ENCODE measurements around the gene SORBS1. TPM values are rescaled to one million over a fixed set of nuclear protein-coding genes. Genes with fewer than 3 reads are reported as not detected.

Gene SORBS1
- total RNA-seq, 6 experiments from 2014 or later, result 56.4 to 97.9 (median 76.5) TPM

DNA sequence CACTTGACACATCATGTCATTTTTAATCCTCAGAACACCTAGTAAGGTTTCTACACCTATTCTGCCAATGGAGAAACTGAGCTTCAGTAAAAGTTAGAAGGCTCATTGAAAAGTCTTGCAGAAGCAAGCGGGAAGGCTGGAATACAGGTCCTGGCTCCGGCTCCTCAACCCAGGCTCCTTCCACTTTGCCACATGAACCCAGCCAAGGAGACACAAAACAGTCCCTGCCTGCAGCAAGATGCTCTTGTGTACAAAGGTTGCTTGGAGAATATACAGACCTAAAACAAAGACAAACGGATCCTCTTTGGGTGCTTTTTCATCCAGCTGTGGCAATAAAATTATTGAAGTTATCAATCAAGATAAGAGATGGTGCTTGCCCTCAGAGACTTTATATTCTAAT lies 106.8 kb downstream of the SORBS1 start:
- H3K36me3 ChIP-seq, result no peaks in the 10 kb centered on the region
- intact Hi-C loops (cut with DNase I), result no loop called here
- TF ChIP-seq POLR2A (IDR thresholded peaks at IDR 0.05), result no peak
- TF ChIP-seq CTCF (IDR thresholded peaks at IDR 0.05), result no peak
- H3K4me1 ChIP-seq, result peaks cover 0 to 51% (median 25%) of the 10 kb centered on the region in 4 donors
- no peaks in the 10 kb centered on the region for H3K27me3 ChIP-seq
- ATAC-seq (no peak), DNase-seq (no peak)
- H3K9me3 ChIP-seq, result no peaks in the 10 kb centered on the region
- H3K4me3 ChIP-seq, result no peak overlapping the region
- peak overlapping the region in 2 of 3 donors; percentile 95 to 96 for H3K27ac ChIP-seq
- WGBS (ENCODE audit: insufficient coverage, low coverage, low lambda C conversion rate, missing lambda C conversion rate), result 85% methylated on average over 3 of the region's 3 CpGs

DNA sequence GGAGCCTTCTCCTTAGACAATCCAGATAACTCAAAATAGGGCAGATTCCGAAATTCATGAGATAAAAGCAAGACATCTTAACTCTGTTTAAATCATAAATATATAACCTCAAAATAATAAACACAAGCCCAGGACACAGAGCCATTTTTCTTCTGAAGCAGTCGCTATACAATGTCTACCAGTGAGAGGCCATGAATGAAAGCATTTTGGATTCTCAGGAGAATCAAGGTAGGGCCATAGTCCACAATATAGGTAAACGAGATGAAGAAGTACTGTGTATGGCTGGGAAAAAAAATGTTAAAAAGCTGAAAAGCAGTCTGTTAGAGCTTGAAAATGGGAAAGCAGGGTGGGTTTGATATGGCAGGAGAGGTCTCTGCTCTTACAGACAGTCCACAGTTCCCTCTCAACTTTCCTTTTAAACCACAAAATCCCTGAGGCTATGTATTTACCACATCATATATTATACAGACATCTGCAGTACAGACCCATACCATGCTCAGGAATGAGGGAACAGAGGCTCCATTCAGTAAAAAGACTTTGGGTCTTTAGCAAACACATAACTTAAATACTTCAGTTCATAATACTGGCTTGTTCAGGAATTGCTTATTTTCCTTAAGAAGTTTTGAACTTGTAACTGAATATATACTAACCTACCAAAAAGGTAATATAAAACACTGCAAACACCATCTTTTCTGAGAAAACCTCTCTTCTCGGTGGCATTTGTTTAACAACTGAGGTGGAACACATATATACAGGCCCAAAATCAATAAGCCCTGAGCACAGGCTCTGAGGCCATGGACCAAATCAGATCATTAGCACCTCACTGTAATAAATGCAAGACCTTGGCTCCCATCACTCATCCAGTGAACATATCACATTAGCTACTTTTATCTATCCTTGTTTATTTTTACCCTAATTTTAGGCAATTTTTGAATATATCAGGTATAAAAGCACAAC lies 109.3 kb downstream of the SORBS1 start:
- TF ChIP-seq CTCF (IDR thresholded peaks at IDR 0.05) (no peak), POLR2A (IDR thresholded peaks at IDR 0.05) (no peak)
- H3K4me1 ChIP-seq, result peaks cover 2 to 30% (median 15%) of the 10 kb centered on the region in 4 donors
- ATAC-seq, result no peak
- H3K36me3 ChIP-seq, result no peaks in the 10 kb centered on the region
- no peak for DNase-seq
- peak overlapping the region in 2 of 3 donors; percentile 24 to 41 for H3K27ac ChIP-seq
- no peaks in the 10 kb centered on the region for H3K9me3 ChIP-seq
- no peaks in the 10 kb centered on the region for H3K27me3 ChIP-seq
- no peak overlapping the region for H3K4me3 ChIP-seq
- intact Hi-C loops (cut with DNase I), result no loop called here
- 52% methylated on average over 4 of the region's 4 CpGs for WGBS (ENCODE audit: insufficient coverage, low coverage, low lambda C conversion rate, missing lambda C conversion rate)

- Histone ChIP-seq H3K27me3 (no peaks in the 10 kb centered on the region), H3K4me1 (peaks cover 0 to 28% (median 10%) of the 10 kb centered on the region in 4 donors), H3K36me3 (no peaks in the 10 kb centered on the region), H3K27ac (peak overlapping the region in 2 of 3 donors; percentile 24 to 41), H3K4me3 (no peak overlapping the region), H3K9me3 (no peaks in the 10 kb centered on the region)
- TF ChIP-seq POLR2A (IDR thresholded peaks at IDR 0.05) (no peak), CTCF (IDR thresholded peaks at IDR 0.05) (no peak)
- DNase-seq, result no peak
- ATAC-seq, result no peak
- intact Hi-C loops (cut with DNase I), result no loop called here
- 62% methylated on average over 5 of the region's 5 CpGs for WGBS (ENCODE audit: insufficient coverage, low coverage, low lambda C conversion rate, missing lambda C conversion rate)
Observed at GRCh38 chr10:95451150-95451549, 110.0 kb downstream of the SORBS1 start.

DNA sequence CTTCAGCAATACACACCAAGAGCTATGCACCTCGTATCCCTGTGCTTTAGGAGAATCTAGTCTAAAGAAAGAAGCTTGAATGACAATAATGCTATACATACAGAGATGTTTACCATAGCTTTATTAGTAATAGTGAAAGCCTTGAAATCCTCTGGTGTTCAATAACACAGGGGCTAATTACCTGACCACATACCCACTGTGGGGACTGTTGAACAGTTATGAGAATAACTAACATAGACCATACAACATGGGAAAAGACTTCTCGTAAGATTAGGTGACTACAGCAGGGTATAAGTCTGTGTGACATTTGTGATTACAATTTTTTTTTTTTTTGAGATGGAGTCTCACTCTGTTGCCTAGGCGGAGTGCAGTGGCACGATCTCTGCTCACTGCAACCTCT lies 111.0 kb downstream of the SORBS1 start:
- TF ChIP-seq CTCF (IDR thresholded peaks at IDR 0.05) (no peak), POLR2A (IDR thresholded peaks at IDR 0.05) (no peak)
- H3K9me3 ChIP-seq, result no peaks in the 10 kb centered on the region
- DNase-seq, result no peak
- ATAC-seq, result no peak
- H3K27me3 ChIP-seq, result no peaks in the 10 kb centered on the region
- no peak overlapping the region for H3K4me3 ChIP-seq
- H3K4me1 ChIP-seq, result peaks cover 0 to 29% (median 12%) of the 10 kb centered on the region in 4 donors
- H3K27ac ChIP-seq, result peak overlapping the region in 2 of 3 donors; percentile 12 to 97
- WGBS (ENCODE audit: insufficient coverage, low coverage, low lambda C conversion rate, missing lambda C conversion rate), result 71% methylated on average over 4 of the region's 4 CpGs
- no peaks in the 10 kb centered on the region for H3K36me3 ChIP-seq
- intact Hi-C loops (cut with DNase I), result no loop called here
